Brain microvascular endothelial cell (primary cell): ENCODE results near the gene KCNJ3.

Experiments used
- DNase-seq: peaks from one replicate; pipeline ENCODE4 v3.0.0-alpha.2; 2020
- H3K27ac ChIP-seq: fragments of 250-450 bp; sonication (Bioruptor Pico); 2 replicates; pipeline ENCODE4 v1.5.1; 2020; ENCODE audit warnings: mild to moderate bottlenecking, moderate library complexity
- H3K27me3 ChIP-seq: fragments of 250-450 bp; sonication (Bioruptor Pico); replicated peaks from 2 replicates; pipeline ENCODE4 v1.5.1; 2020; ENCODE audit warnings: mild to moderate bottlenecking
- H3K36me3 ChIP-seq: fragments of 250-450 bp; sonication (Bioruptor Pico); replicated peaks from 2 replicates; pipeline ENCODE4 v1.5.1; 2020; ENCODE audit warnings: mild to moderate bottlenecking
- H3K4me3 ChIP-seq: 2 replicates; pipeline ENCODE4 v1.5.1; 2011; ENCODE audit warnings: low read depth, mild to moderate bottlenecking, control low read depth, low read length, moderate library complexity
- in situ Hi-C: cut with HindIII; loops from 2 replicates; pipeline ENCODE4 v1.10.0; 2017; ENCODE audit warnings: low sequenced_read_pairs, low pct_ligation_motif_present
- TF ChIP-seq, protein P1 (sequence below): IDR thresholded peaks from 2 replicates; pipeline ENCODE4 v1.5.1; 2011; ENCODE audit warnings: low read depth, mild to moderate bottlenecking, moderate library complexity, low read length, control low read depth, inconsistent platforms; ENCODE audit errors: missing control alignments

KCNJ3 gene

DNA sequence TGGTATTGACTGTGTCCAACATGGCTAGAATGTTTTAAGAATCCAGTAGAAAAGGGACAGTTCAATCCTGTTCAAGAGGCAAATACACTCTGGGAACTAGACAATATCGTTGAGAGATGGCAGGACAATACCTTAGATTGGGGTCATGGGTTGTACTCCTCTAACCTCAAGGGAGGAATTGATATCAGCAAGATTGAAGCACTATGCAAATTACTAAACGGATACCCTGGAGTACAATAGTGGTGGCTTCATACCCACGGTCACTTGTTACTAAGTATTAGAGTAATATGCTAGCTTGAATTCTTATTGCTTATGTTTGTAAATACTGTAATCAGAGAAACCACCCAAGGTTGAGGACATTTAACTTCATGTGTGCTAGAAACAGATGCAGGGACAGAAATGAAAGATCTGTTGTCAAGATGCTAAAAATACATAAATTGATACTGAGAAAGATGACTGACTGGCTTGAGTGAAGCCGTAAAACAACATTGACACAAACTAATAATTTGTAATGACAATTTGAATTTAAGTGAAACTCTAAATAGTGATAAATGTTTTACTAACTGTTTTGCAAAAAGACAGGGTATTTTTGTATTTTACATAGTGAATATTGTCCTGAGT, 73.3 kb downstream of the KCNJ3 start:
- no peak for DNase-seq
- in situ Hi-C loops = no loop called here
- Histone ChIP-seq H3K36me3 (no peaks in the 10 kb centered on the region), H3K4me3 (no peak overlapping the region), H3K27ac (no peak overlapping the region), H3K27me3 (no peaks in the 10 kb centered on the region)
- TF ChIP-seq, protein P1, sequence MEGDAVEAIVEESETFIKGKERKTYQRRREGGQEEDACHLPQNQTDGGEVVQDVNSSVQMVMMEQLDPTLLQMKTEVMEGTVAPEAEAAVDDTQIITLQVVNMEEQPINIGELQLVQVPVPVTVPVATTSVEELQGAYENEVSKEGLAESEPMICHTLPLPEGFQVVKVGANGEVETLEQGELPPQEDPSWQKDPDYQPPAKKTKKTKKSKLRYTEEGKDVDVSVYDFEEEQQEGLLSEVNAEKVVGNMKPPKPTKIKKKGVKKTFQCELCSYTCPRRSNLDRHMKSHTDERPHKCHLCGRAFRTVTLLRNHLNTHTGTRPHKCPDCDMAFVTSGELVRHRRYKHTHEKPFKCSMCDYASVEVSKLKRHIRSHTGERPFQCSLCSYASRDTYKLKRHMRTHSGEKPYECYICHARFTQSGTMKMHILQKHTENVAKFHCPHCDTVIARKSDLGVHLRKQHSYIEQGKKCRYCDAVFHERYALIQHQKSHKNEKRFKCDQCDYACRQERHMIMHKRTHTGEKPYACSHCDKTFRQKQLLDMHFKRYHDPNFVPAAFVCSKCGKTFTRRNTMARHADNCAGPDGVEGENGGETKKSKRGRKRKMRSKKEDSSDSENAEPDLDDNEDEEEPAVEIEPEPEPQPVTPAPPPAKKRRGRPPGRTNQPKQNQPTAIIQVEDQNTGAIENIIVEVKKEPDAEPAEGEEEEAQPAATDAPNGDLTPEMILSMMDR = no peak

DNA sequence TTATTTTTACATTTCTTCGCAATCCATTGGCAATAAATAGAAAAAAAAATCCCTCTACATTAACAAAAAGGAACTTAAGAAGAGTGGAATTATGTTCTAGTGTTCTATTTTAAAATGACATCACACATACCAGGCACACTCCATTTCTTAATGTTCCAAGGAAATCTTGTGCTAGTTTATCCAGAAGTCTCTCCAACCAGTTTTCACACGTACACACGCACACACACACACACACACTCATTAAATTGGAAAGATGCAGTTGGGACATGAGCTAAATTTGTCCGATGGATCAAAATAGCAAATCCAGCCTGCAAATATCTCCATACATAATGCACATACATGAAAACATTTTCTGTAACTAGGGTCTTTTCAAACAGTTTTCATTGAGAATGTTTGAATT, 78.3 kb downstream of the KCNJ3 start:
- Histone ChIP-seq H3K4me3 (no peak overlapping the region), H3K36me3 (no peaks in the 10 kb centered on the region), H3K27ac (no peak overlapping the region), H3K27me3 (no peaks in the 10 kb centered on the region)
- in situ Hi-C loops = no loop called here
- TF ChIP-seq, protein P1 = no peak
- no peak for DNase-seq

DNA sequence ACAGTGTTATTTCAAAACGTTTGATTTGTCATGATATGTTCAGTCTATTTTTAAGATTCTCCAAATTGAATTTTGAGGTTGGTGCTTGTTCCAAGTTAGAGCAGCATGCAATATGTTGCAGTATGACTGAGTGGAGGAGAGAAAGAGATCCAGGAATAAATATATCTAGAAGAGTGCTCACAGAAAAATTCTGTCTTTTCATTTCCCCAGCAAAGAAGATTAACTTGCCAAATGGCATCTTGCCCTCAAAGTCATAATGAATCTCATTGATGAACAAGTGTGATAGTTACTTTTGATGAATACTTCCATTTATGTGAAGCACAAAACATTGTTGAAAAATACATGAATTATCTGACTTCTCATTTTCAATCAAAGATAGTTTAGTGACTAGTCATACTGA, 95.9 kb downstream of the KCNJ3 start:
- no peaks in the 10 kb centered on the region for H3K36me3 ChIP-seq
- in situ Hi-C loops = no loop called here
- no peak overlapping the region for H3K27ac ChIP-seq
- no peak overlapping the region for H3K4me3 ChIP-seq
- DNase-seq = no peak
- no peaks in the 10 kb centered on the region for H3K27me3 ChIP-seq
- TF ChIP-seq, protein P1 = no peak

DNA sequence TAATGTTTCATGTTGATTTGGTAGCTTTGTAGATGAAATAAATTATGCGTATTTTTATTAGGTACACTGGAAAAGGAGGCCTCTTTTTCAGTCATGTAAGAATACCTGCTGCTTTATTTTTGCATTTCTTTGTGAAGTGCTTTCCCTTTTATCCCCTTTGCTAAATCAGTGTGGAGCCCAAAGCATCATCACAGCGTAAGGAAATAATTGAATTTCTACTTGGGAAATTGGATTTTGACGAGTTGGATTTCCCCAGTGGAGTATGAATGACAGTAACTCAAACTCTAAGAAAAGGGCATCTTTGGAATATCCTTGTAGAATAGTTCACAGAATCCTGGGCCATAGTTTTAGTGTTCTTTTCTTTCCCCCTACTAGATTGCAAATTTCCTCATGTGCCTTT, 97.2 kb downstream of the KCNJ3 start:
- no peak for DNase-seq
- no peaks in the 10 kb centered on the region for H3K27me3 ChIP-seq
- H3K27ac ChIP-seq = no peak overlapping the region
- H3K36me3 ChIP-seq = no peaks in the 10 kb centered on the region
- TF ChIP-seq, protein P1 = no peak
- H3K4me3 ChIP-seq = no peak overlapping the region
- in situ Hi-C loops = no loop called here

DNA sequence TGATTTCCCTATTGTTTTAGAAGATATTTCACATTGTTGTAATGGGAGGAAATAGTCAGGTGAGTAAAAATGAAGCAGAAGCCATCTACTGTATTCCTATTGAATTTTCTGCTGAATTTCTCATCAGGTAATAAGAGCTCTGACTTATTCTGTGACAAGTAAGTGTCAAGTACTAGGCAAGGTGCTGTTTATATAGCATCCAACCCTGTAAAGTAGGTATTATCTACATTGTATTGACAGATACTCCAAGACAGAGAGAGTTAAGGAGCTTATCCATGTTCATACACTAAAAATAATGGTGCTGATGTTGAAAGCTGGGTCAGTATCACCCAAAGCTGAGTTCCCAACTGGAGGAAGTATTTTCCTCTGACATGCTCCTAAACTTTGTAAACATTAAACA, 106.0 kb downstream of the KCNJ3 start:
- no peak overlapping the region for H3K4me3 ChIP-seq
- H3K36me3 ChIP-seq = no peaks in the 10 kb centered on the region
- no peaks in the 10 kb centered on the region for H3K27me3 ChIP-seq
- H3K27ac ChIP-seq = no peak overlapping the region
- no peak for DNase-seq
- in situ Hi-C loops = no loop called here
- TF ChIP-seq, protein P1 = no peak

DNA sequence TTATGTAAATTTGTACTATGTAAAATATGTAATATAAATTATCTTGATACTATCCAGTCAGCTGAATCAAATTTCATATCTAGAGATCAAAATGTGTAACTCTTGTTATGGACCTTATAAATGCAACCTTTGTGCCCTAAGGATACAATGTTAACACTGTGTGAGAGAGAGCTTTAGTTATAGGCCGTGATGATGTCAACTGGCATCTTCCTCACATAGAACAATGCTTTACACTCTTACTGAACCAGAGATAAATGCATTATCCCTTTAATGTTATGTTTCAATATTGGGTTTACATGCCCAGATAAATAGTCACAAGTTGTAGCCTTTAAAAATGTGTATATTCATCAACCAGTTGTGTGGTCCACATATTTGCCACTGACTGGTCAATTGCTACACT, 115.1 kb downstream of the KCNJ3 start:
- in situ Hi-C loops = no loop called here
- DNase-seq = no peak
- no peak overlapping the region for H3K27ac ChIP-seq
- H3K4me3 ChIP-seq = no peak overlapping the region
- TF ChIP-seq, protein P1 = no peak
- no peaks in the 10 kb centered on the region for H3K36me3 ChIP-seq
- no peaks in the 10 kb centered on the region for H3K27me3 ChIP-seq
